NCI-H1092 (cell line): ENCODE results near the gene ADORA2A.

Source experiments
- DNase-seq: peaks from one replicate; lab custom pipeline; 2025; lab: John Stamatoyannopoulos, UW

The ADORA2A gene

GRCh38 chr22:24453853-24454252 lies 26.5 kb downstream of the ADORA2A start:
- DNase-seq = no peak

GRCh38 chr22:24455039-24455438 lies 27.6 kb downstream of the ADORA2A start:
- no peak for DNase-seq

- DNase-seq = no peak
Measured at GRCh38 chr22:24455751-24456426, 28.5 kb downstream of the ADORA2A start.

GRCh38 chr22:24457894-24458420 lies 30.6 kb downstream of the ADORA2A start:
- no peak for DNase-seq

GRCh38 chr22:24459911-24460310 lies 32.5 kb downstream of the ADORA2A start:
- DNase-seq = no peak

GRCh38 chr22:24460418-24461089 lies 33.2 kb downstream of the ADORA2A start:
- no peak for DNase-seq

- DNase-seq = no peak
Measured at GRCh38 chr22:24463071-24463760, 35.8 kb downstream of the ADORA2A start.

GRCh38 chr22:24465566-24465965 lies 38.2 kb downstream of the ADORA2A start:
- no peak for DNase-seq

GRCh38 chr22:24465975-24466374 lies 38.6 kb downstream of the ADORA2A start:
- DNase-seq = no peak

- DNase-seq = no peak
Measured at GRCh38 chr22:24466716-24467328, 39.4 kb downstream of the ADORA2A start.

- no peak for DNase-seq
Measured at GRCh38 chr22:24467340-24467739, 39.9 kb downstream of the ADORA2A start.

GRCh38 chr22:24471570-24471969 lies 44.2 kb downstream of the ADORA2A start:
- no peak for DNase-seq

- no peak for DNase-seq
Measured at GRCh38 chr22:24473284-24473683, 45.9 kb downstream of the ADORA2A start.

- no peak for DNase-seq
Measured at GRCh38 chr22:24474221-24474620, 46.8 kb downstream of the ADORA2A start.

GRCh38 chr22:24474649-24475255 lies 47.4 kb downstream of the ADORA2A start:
- DNase-seq = no peak

- no peak for DNase-seq
Measured at GRCh38 chr22:24481641-24482040, 54.2 kb downstream of the ADORA2A start.

GRCh38 chr22:24482575-24482974 lies 55.2 kb downstream of the ADORA2A start:
- DNase-seq = no peak

GRCh38 chr22:24482998-24483397 lies 55.6 kb downstream of the ADORA2A start:
- no peak for DNase-seq

- DNase-seq = no peak
Measured at GRCh38 chr22:24483976-24484545, 56.7 kb downstream of the ADORA2A start.

- DNase-seq = no peak
Measured at GRCh38 chr22:24485170-24485569, 57.8 kb downstream of the ADORA2A start.

GRCh38 chr22:24485608-24486007 lies 58.2 kb downstream of the ADORA2A start:
- DNase-seq = no peak

- DNase-seq = no peak
Measured at GRCh38 chr22:24486501-24486921, 59.1 kb downstream of the ADORA2A start.
